Breast epithelium (tissue), 4 donors: ENCODE results near the gene SPATA31D3. TPM values are rescaled to one million over a fixed set of nuclear protein-coding genes. Genes with fewer than 3 reads are reported as not detected.

Source experiments
- DNase-seq, 2 donors: peaks; one replicate each; pipeline ENCODE4 v3.0.0-alpha.2; 2019; ENCODE audit warnings: low spot score in 2 of 2
- H3K27ac ChIP-seq, 2 donors: fragments of 200-600 bp; sonication (generic) in 1 of 2; one replicate each; pipeline ENCODE4 v1.5.1; 2016 to 2019; ENCODE audit warnings: mild to moderate bottlenecking in 1 of 2
- H3K27me3 ChIP-seq, 2 donors: fragments of 200-600 bp; sonication (generic) in 1 of 2; one replicate each; pipeline versions ENCODE4 v1.5.1 to v1.6.0; 2017 to 2019; ENCODE audit warnings: control low read depth in 1 of 2, mild to moderate bottlenecking in 1 of 2
- H3K36me3 ChIP-seq: fragments of 200-600 bp; one replicate; pipeline ENCODE4 v1.5.1; 2019
- H3K4me1 ChIP-seq, 2 donors: fragments of 200-600 bp; sonication (generic); one replicate each; pipeline ENCODE4 v1.5.1; 2016 to 2019; ENCODE audit warnings: control low read depth in 1 of 2
- H3K4me3 ChIP-seq, 3 donors: fragments of 200-600 bp; sonication (generic); 1 replicate in 2 of 3; 2 replicates in 1 of 3; pipeline ENCODE4 v1.5.1; 2016 to 2019; ENCODE audit warnings: mild to moderate bottlenecking in 3 of 3, moderate library complexity in 2 of 3
- H3K9me3 ChIP-seq, 2 donors: fragments of 200-600 bp; sonication (generic) in 1 of 2; one replicate each; pipeline ENCODE4 v1.5.1; 2016 to 2019; ENCODE audit warnings: control low read depth in 1 of 2
- POLR2A ChIP-seq: fragments of 450-650 bp; IDR thresholded peaks from one replicate; pipeline ENCODE4 v1.6.1; 2016; ENCODE audit warnings: antibody characterized with exemption, mild to moderate bottlenecking, moderate library complexity
- POLR2AphosphoS5 ChIP-seq, 3 donors: sonication (generic); formaldehyde crosslinking; IDR thresholded peaks; one replicate each; pipeline ENCODE4 v1.6.1; 2017; ENCODE audit warnings: antibody characterized with exemption in 3 of 3
- intact Hi-C: fragments of 100-400 bp; cut with DNase I; formaldehyde crosslinking; loops from one replicate; pipeline ENCODE4 v1.15.1; 2023; ENCODE audit warnings: low total_unique reads
- total RNA-seq, 3 donors: library from RNA; depleted of rRNA; stranded (reverse); fragments of >200 nt; gene quantifications; one replicate each; pipeline ENCODE4 v1.1.0, GENCODE V29; 2016
- TF ChIP-seq, protein P1 (sequence below), 3 donors: fragments of 450-650 bp; IDR thresholded peaks; one replicate each; pipeline ENCODE4 v1.5.1; 2016 to 2017; ENCODE audit warnings: antibody characterized with exemption in 3 of 3, mild to moderate bottlenecking in 3 of 3, moderate library complexity in 3 of 3

SPATA31D3 gene
- total RNA-seq, 3 donors from 2014 or later = not detected

DNA sequence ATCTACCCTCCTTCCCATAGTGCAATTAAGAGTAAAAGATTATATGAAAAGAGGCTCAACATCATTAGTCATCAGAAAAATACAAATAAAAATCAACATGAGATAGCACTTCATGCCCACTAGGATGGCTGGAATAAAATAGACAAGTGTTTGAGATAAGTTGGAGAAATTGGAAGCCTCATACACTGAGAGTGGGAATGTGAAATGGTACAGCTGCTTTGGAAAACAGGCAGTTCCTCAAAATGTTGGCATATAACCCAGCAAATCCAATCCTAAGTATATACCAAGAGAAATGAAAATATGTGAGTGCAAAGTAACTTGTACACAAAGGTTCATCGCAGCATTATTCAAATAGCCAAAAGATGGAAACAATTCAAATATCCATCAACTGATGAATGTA, 9.8 kb downstream of the SPATA31D3 start:
- Histone ChIP-seq H3K27ac (no peak overlapping the region), H3K4me1 (no peaks in the 10 kb centered on the region), H3K36me3 (no peaks in the 10 kb centered on the region), H3K27me3 (no peaks in the 10 kb centered on the region), H3K9me3 (peaks cover 9 to 28% of the 10 kb centered on the region in 2 donors), H3K4me3 (no peak overlapping the region)
- DNase-seq = no peak
- TF ChIP-seq, protein P1, sequence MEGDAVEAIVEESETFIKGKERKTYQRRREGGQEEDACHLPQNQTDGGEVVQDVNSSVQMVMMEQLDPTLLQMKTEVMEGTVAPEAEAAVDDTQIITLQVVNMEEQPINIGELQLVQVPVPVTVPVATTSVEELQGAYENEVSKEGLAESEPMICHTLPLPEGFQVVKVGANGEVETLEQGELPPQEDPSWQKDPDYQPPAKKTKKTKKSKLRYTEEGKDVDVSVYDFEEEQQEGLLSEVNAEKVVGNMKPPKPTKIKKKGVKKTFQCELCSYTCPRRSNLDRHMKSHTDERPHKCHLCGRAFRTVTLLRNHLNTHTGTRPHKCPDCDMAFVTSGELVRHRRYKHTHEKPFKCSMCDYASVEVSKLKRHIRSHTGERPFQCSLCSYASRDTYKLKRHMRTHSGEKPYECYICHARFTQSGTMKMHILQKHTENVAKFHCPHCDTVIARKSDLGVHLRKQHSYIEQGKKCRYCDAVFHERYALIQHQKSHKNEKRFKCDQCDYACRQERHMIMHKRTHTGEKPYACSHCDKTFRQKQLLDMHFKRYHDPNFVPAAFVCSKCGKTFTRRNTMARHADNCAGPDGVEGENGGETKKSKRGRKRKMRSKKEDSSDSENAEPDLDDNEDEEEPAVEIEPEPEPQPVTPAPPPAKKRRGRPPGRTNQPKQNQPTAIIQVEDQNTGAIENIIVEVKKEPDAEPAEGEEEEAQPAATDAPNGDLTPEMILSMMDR (IDR thresholded peaks at IDR 0.05) = no peak
- TF ChIP-seq POLR2AphosphoS5 (IDR thresholded peaks at IDR 0.05) (no peak), POLR2A (no peak)
- intact Hi-C loops = no loop called here

DNA sequence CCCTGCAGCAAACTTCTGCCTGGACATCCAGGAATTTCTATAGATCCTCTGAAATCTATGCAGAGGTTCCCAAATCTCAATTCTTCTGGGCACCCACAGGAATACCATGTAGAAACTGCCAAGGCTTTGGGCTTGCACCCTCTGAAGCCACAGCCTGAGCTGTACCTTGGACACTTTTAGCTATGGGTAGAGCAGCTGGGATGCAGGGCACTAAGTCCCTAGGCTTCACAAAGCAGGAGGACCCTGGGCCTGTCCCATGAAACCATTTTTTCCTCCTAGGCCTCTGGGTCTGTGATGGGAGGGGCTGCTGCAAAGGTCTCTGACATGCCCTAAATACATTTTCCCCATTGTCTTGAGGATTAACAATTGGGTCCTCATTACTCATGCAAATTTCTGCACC, 12.3 kb downstream of the SPATA31D3 start:
- Histone ChIP-seq H3K27ac (no peak overlapping the region), H3K4me1 (no peaks in the 10 kb centered on the region), H3K9me3 (peaks cover 9 to 28% of the 10 kb centered on the region in 2 donors), H3K27me3 (no peaks in the 10 kb centered on the region), H3K4me3 (no peak overlapping the region), H3K36me3 (no peaks in the 10 kb centered on the region)
- intact Hi-C loops = no loop called here
- no peak for DNase-seq
- TF ChIP-seq POLR2A = no peak
- TF ChIP-seq, protein P1 (IDR thresholded peaks at IDR 0.05) = no peak
- TF ChIP-seq POLR2AphosphoS5 (IDR thresholded peaks at IDR 0.05) = no peak

DNA sequence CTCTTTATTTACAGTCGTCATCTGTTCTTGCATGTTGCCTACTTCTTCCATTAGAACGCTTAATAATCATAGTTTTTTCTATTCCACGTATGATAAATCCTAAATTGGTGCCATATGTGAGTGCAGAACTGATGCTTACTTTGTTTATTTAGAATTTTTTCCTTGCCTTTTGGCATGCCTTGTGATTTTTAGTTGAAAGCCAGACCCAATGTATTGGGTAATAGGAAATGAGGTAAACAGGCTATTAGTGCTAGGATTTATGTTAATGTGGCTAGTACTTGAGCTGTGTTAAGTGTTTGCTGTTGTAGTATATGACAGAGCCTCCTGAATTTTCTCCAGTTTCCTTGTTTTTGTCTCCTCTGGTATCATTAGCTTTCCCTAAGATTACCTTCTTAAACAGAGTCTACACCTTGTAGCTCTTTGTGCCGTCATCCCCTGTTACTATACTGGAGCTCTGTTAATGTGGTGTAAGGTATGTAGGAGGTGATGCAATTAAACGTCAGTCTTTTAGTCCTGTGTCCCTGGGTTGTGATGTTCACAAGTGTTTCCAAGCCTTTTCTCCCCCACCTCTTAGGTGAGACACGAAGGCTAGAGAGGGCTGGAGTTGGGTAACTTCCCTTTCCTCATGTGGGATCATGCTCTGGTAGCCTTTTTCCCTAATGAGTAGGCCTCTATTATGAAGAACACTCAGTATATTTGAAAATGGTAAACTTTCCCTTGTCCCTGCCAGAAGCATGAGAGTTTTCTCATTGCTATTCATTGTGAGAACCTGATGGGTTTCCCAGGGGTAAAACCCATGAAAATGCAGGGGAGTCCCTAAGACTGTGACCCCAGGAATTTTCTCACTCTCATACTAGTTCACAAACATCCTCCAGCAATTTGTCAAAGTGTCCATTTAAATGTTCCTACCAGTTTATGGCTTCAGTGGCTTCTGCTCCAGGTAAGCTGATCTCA, 21.2 kb downstream of the SPATA31D3 start:
- no peak for DNase-seq
- no peak for TF ChIP-seq POLR2AphosphoS5 (IDR thresholded peaks at IDR 0.05)
- no peak for TF ChIP-seq POLR2A
- TF ChIP-seq, protein P1 (IDR thresholded peaks at IDR 0.05) = no peak
- no peaks in the 10 kb centered on the region for H3K36me3 ChIP-seq
- no peaks in the 10 kb centered on the region for H3K4me1 ChIP-seq
- no peaks in the 10 kb centered on the region for H3K9me3 ChIP-seq
- H3K4me3 ChIP-seq = no peak overlapping the region
- no peaks in the 10 kb centered on the region for H3K27me3 ChIP-seq
- intact Hi-C loops = no loop called here
- no peak overlapping the region for H3K27ac ChIP-seq

DNA sequence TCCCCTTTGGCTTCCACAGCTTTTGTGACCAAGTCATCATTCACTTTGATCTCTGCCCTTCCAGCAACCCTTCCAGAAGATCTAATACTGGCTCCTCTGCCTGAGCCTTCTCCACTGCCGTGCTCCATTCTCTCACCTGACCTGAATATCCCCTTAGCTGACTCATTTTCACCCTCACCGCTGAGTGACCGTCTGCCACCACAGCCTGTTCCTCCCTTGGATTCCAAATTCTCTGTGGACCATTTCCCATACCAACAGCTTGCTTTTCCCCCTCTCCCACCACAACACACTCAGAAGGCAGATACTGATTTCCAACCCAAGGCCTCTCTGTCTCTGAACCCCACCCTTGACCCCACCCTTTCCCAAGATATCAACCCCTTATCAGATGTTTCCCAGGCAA, 24.7 kb downstream of the SPATA31D3 start:
- Histone ChIP-seq H3K27ac (no peak overlapping the region), H3K9me3 (no peaks in the 10 kb centered on the region), H3K4me1 (no peaks in the 10 kb centered on the region), H3K4me3 (no peak overlapping the region), H3K27me3 (no peaks in the 10 kb centered on the region), H3K36me3 (no peaks in the 10 kb centered on the region)
- no peak for TF ChIP-seq POLR2AphosphoS5 (IDR thresholded peaks at IDR 0.05)
- intact Hi-C loops = no loop called here
- DNase-seq = no peak

DNA sequence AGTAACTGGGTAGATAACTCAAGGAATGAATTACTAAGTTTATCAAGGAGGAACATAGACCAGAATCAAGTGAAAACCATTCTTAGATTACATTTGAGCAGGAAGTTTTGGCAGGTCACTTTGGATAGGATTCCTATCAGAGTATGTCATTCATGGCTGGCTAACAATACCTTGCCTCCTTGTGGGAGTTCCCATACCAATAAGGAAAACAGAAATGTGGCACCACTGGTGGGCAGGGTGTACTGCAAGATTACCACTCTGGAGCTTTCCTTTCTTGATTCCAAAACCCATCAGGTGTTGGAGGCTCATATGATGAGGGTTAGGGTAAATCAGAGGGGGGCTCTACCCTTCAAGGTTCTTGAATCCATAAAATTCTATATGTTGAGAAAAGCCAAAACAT, 26.7 kb downstream of the SPATA31D3 start:
- Histone ChIP-seq H3K9me3 (no peaks in the 10 kb centered on the region), H3K4me3 (no peak overlapping the region), H3K36me3 (no peaks in the 10 kb centered on the region), H3K27me3 (no peaks in the 10 kb centered on the region), H3K4me1 (no peaks in the 10 kb centered on the region), H3K27ac (no peak overlapping the region)
- DNase-seq = no peak
- intact Hi-C loops = no loop called here
- TF ChIP-seq, protein P1 (IDR thresholded peaks at IDR 0.05) = no peak
- TF ChIP-seq POLR2AphosphoS5 (IDR thresholded peaks at IDR 0.05) (no peak), POLR2A (no peak)
